HepG2 (cell line): Measurements from ENCODE around the gene NEURL1B. TPM values are rescaled to one million over a fixed set of nuclear protein-coding genes. Genes with fewer than 3 reads are reported as not detected.
A peak's percentile ranks its signal among the peaks of the same experiment; 100 is the strongest.

Experiments
- AHDC1 ChIP-seq: sonication (generic); formaldehyde crosslinking; IDR thresholded peaks from 2 replicates; pipeline ENCODE4 v1.5.1; 2020; ENCODE audit warnings: mild to moderate bottlenecking, missing genetic modification reagents, borderline replicate concordance
- BORCS8-MEF2B ChIP-seq: sonication (generic); formaldehyde crosslinking; IDR thresholded peaks from 2 replicates; pipeline ENCODE4 v1.8.0; 2022; ENCODE audit warnings: mild to moderate bottlenecking, missing genetic modification reagents
- ELF3 ChIP-seq: IDR thresholded peaks from 2 replicates; pipeline ENCODE4 v1.6.1; 2016; ENCODE audit warnings: missing genetic modification reagents, missing compliant biosample characterization
- ELF4 ChIP-seq: sonication (generic); formaldehyde crosslinking; IDR thresholded peaks from 2 replicates; pipeline ENCODE4 v1.5.0; 2020; ENCODE audit warnings: missing genetic modification reagents, mild to moderate bottlenecking, moderate library complexity, borderline replicate concordance
- FOSL2 ChIP-seq: sonication (generic); formaldehyde crosslinking; IDR thresholded peaks from 2 replicates; pipeline ENCODE4 v1.4.0; 2020; ENCODE audit warnings: missing genetic modification reagents
- GABPB1 ChIP-seq: IDR thresholded peaks from 2 replicates; pipeline ENCODE4 v1.6.1; 2016; ENCODE audit warnings: mild to moderate bottlenecking, missing genetic modification reagents, moderate library complexity, missing compliant biosample characterization
- IRF9 ChIP-seq: sonication (generic); formaldehyde crosslinking; IDR thresholded peaks from 2 replicates; pipeline ENCODE4 v1.8.0; 2022; ENCODE audit warnings: missing genetic modification reagents, mild to moderate bottlenecking, borderline replicate concordance
- PHF21A ChIP-seq: sonication (generic); formaldehyde crosslinking; IDR thresholded peaks from 2 replicates; pipeline ENCODE4 v1.5.0; 2020; ENCODE audit warnings: mild to moderate bottlenecking, missing genetic modification reagents
- RAD21 ChIP-seq: fragments of 450-650 bp; formaldehyde crosslinking; IDR thresholded peaks from 2 replicates; pipeline ENCODE4 v1.5.0; 2020; ENCODE audit warnings: mild to moderate bottlenecking
- RCOR2 ChIP-seq: IDR thresholded peaks from 2 replicates; pipeline ENCODE4 v1.6.1; 2016; ENCODE audit warnings: missing biosample characterization, missing genetic modification reagents
- TRIM24 ChIP-seq: sonication (generic); formaldehyde crosslinking; IDR thresholded peaks from 2 replicates; pipeline ENCODE4 v1.8.0; 2022; ENCODE audit warnings: mild to moderate bottlenecking, missing genetic modification reagents
- USF2 ChIP-seq, 2 experiments: sonication (generic) in 1 of 2; formaldehyde crosslinking in 1 of 2; IDR thresholded peaks; 2 replicates each; pipeline versions ENCODE4 v1.5.1 to v1.6.1; 2011 to 2020; ENCODE audit warnings: borderline replicate concordance in 1 of 2, low read depth in 1 of 2, low read length in 1 of 2, mild to moderate bottlenecking in 1 of 2, missing genetic modification reagents in 1 of 2, moderate library complexity in 1 of 2
- ZBTB7A ChIP-seq: sonication (generic); formaldehyde crosslinking; IDR thresholded peaks from 2 replicates; pipeline ENCODE4 v1.8.0; 2022; ENCODE audit warnings: mild to moderate bottlenecking, missing genetic modification reagents
- ZEB1 ChIP-seq: IDR thresholded peaks from 2 replicates; pipeline ENCODE4 v1.6.1; 2012; ENCODE audit warnings: mild to moderate bottlenecking, low read depth, inconsistent platforms; ENCODE audit not compliant: insufficient replicate concordance
- ZFP37 ChIP-seq: sonication (generic); formaldehyde crosslinking; IDR thresholded peaks from 2 replicates; pipeline ENCODE4 v1.4.0; 2020; ENCODE audit warnings: missing genetic modification reagents, borderline replicate concordance
- ZKSCAN8 ChIP-seq: IDR thresholded peaks from 2 replicates; pipeline ENCODE4 v1.6.1; 2016; ENCODE audit warnings: borderline replicate concordance, missing genetic modification reagents, missing compliant biosample characterization
- ZNF224 ChIP-seq: sonication (generic); formaldehyde crosslinking; IDR thresholded peaks from 2 replicates; pipeline ENCODE4 v1.5.0; 2020; ENCODE audit warnings: mild to moderate bottlenecking, missing genetic modification reagents
- ZNF557 ChIP-seq: sonication (generic); formaldehyde crosslinking; IDR thresholded peaks from 2 replicates; pipeline ENCODE4 v1.4.0; 2020; ENCODE audit warnings: missing genetic modification reagents
- ZNF816 ChIP-seq: sonication (generic); formaldehyde crosslinking; IDR thresholded peaks from 2 replicates; pipeline ENCODE4 v1.8.0; 2022; ENCODE audit warnings: missing genetic modification reagents, mild to moderate bottlenecking, borderline replicate concordance
- polyA plus RNA-seq, 8 experiments: library from polyadenylated mRNA; depleted of rRNA in 3 of 8; stranded (reverse) in 7 of 8; unstranded in 1 of 8; fragments of >200 nt; fragmentation: Illumina TruSeq in 4 of 8; extraction: Trizol in 4 of 8; gene quantifications; 2 replicates each; pipeline versions ENCODE4 v1.2.1 to v1.2.3, GENCODE V29; 2011 to 2016; ENCODE audit warnings: low read depth in 4 of 8, missing spikeins in 1 of 8, mixed read lengths in 1 of 8; ENCODE audit not compliant: insufficient read depth in 1 of 8
- total RNA-seq, 5 experiments: library from RNA; depleted of rRNA; stranded (reverse); fragments of >200 nt; fragmentation: Illumina TruSeq; extraction: Trizol; gene quantifications; 2 replicates each; pipeline ENCODE4 v1.2.3, GENCODE V29; 2016; ENCODE audit warnings: low read depth in 1 of 5

Gene NEURL1B
- total and polyA plus RNA-seq, 2 of the 13 experiments (the other 11 are each of a cell fraction or from before 2014, with no cell fraction given), result 0.09 to 0.13 TPM

GRCh38 chr5:172714491-172715420 is 73.7 kb downstream of the NEURL1B start (continued):
- TF ChIP-seq USF2 (IDR thresholded peaks at IDR 0.05; ENCODE audit: low read depth, low read length) (peak; percentile 41; the same call in 1 of the 2 replicates), USF2 (CRISPR knock-in tag; IDR thresholded peaks at IDR 0.05; ENCODE audit: borderline replicate concordance) (peak; percentile 59; the same call in 1 of the 2 replicates), ZEB1 (peak; percentile 28), RCOR2 (CRISPR knock-in tag) (peak; percentile 67; the same call in 1 of the 2 replicates), AHDC1 (peak; percentile 75; the same call in 1 of the 2 replicates), ELF3 (CRISPR knock-in tag) (peak; percentile 98), TRIM24 (CRISPR knock-in tag) (no peak), ZBTB7A (peak; percentile 15; the same call in 1 of the 2 replicates), ZNF816 (CRISPR knock-in tag) (0 out of 2 replicates have a peak, but pooled peaks have one; percentile 44), ZFP37 (CRISPR knock-in tag) (peak; percentile 78; the same call in 1 of the 2 replicates), PHF21A (peak; percentile 96), FOSL2 (CRISPR knock-in tag) (peak; percentile 56; the same call in 1 of the 2 replicates), ZKSCAN8 (CRISPR knock-in tag) (peak; percentile 62), GABPB1 (CRISPR knock-in tag) (peak; percentile 82), ZNF557 (CRISPR knock-in tag) (no peak), ELF4 (CRISPR knock-in tag) (peak; percentile 51; the same call in 1 of the 2 replicates), ZNF224 (CRISPR knock-in tag) (peak; percentile 11; the same call in 1 of the 2 replicates), BORCS8-MEF2B (CRISPR knock-in tag) (0 out of 2 replicates have a peak, but pooled peaks have one; percentile 18), RAD21 (CRISPR knock-in tag) (peak; percentile 61), IRF9 (CRISPR knock-in tag) (0 out of 2 replicates have a peak, but pooled peaks have one; percentile 43)
